Measurements from ENCODE around the gene CLDN1.

CLDN1 gene

GRCh38 chr3:190333961-190334360 lies 11.7 kb upstream of the CLDN1 start:
- peak; percentile 80 for DNase-seq (ENCODE audit: low spot score)

- no peak for DNase-seq (ENCODE audit: low spot score)
Measured at GRCh38 chr3:190330936-190331734, 8.9 kb upstream of the CLDN1 start.

- DNase-seq (ENCODE audit: low spot score) = no peak
Measured at GRCh38 chr3:190326930-190327329, 4.7 kb upstream of the CLDN1 start.

GRCh38 chr3:190326361-190326760 lies 4.1 kb upstream of the CLDN1 start:
- DNase-seq (ENCODE audit: low spot score) = no peak

- DNase-seq (ENCODE audit: low spot score) = no peak
Measured at GRCh38 chr3:190325923-190326322, 3.7 kb upstream of the CLDN1 start.

- DNase-seq (ENCODE audit: low spot score) = no peak
Measured at GRCh38 chr3:190323246-190323626, 990 bp upstream of the CLDN1 start.

- DNase-seq (ENCODE audit: low spot score) = no peak
Measured at GRCh38 chr3:190322604-190323245, 479 bp upstream of the CLDN1 start.

GRCh38 chr3:190320594-190321362 lies 1.5 kb downstream of the CLDN1 start:
- no peak for DNase-seq (ENCODE audit: low spot score)

GRCh38 chr3:190319660-190320059 lies 2.6 kb downstream of the CLDN1 start:
- DNase-seq (ENCODE audit: low spot score) = no peak

- DNase-seq (ENCODE audit: low spot score) = no peak
Measured at GRCh38 chr3:190318666-190319065, 3.6 kb downstream of the CLDN1 start.

- no peak for DNase-seq (ENCODE audit: low spot score)
Measured at GRCh38 chr3:190314741-190315140, 7.5 kb downstream of the CLDN1 start.

- no peak for DNase-seq (ENCODE audit: low spot score)
Measured at GRCh38 chr3:190309414-190309813, 12.8 kb downstream of the CLDN1 start.

GRCh38 chr3:190308154-190308553 lies 14.1 kb downstream of the CLDN1 start:
- no peak for DNase-seq (ENCODE audit: low spot score)

- DNase-seq (ENCODE audit: low spot score) = no peak
Measured at GRCh38 chr3:190307164-190307545, 15.1 kb downstream of the CLDN1 start.

GRCh38 chr3:190306513-190307163 lies 15.6 kb downstream of the CLDN1 start:
- no peak for DNase-seq (ENCODE audit: low spot score)

GRCh38 chr3:190306026-190306425 lies 16.2 kb downstream of the CLDN1 start:
- no peak for DNase-seq (ENCODE audit: low spot score)

- no peak for DNase-seq (ENCODE audit: low spot score)
Measured at GRCh38 chr3:190305406-190305805, 16.8 kb downstream of the CLDN1 start.

GRCh38 chr3:190303884-190304283 lies 18.4 kb downstream of the CLDN1 start:
- no peak for DNase-seq (ENCODE audit: low spot score)

GRCh38 chr3:190302212-190302867 lies 19.9 kb downstream of the CLDN1 start:
- DNase-seq (ENCODE audit: low spot score) = no peak

GRCh38 chr3:190301591-190301990 lies 20.7 kb downstream of the CLDN1 start:
- DNase-seq (ENCODE audit: low spot score) = no peak

GRCh38 chr3:190299969-190300368 lies 22.3 kb downstream of the CLDN1 start:
- DNase-seq (ENCODE audit: low spot score) = no peak

- no peak for DNase-seq (ENCODE audit: low spot score)
Measured at GRCh38 chr3:190294030-190294429, 28.2 kb downstream of the CLDN1 start.
